Measurements from ENCODE around the gene TRAF7.

DNA sequence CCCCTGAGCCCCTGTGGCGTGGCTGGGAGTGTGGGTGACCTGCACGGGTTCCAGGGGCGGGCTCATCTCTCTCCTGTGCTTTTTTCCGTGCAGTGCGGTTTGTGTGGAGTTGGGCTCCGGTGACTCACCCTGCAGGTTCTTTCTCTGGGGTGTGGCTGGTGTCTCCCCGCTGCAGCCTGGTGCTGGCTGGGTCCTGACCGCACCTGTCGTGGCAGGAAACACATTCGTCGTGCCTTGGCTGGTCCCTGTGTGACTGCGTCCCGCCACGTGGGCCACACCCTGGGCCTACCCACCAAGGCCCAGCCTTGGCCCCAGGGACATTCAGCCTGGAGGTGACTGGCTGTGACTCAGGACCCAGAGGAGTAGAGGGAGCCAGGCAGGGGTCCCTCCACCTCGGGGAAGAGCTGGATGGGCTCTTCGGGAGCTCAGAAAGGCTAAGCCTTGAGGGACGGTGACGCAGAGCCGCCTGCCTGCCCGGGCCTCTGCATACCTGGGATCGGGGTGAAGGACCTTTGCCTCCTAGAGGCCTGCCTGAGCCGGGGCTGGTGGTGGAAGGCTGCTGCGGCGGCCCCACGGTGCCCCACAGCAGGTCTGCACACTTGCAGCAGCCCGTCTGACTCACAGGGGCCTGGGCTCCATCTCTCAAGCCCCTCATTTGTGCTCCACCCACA is 7.8 kb downstream of the TRAF7 start:
- TF ChIP-seq, protein P1, sequence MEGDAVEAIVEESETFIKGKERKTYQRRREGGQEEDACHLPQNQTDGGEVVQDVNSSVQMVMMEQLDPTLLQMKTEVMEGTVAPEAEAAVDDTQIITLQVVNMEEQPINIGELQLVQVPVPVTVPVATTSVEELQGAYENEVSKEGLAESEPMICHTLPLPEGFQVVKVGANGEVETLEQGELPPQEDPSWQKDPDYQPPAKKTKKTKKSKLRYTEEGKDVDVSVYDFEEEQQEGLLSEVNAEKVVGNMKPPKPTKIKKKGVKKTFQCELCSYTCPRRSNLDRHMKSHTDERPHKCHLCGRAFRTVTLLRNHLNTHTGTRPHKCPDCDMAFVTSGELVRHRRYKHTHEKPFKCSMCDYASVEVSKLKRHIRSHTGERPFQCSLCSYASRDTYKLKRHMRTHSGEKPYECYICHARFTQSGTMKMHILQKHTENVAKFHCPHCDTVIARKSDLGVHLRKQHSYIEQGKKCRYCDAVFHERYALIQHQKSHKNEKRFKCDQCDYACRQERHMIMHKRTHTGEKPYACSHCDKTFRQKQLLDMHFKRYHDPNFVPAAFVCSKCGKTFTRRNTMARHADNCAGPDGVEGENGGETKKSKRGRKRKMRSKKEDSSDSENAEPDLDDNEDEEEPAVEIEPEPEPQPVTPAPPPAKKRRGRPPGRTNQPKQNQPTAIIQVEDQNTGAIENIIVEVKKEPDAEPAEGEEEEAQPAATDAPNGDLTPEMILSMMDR (IDR thresholded peaks at IDR 0.05), result peak in 1 of 6 experiments; percentile 14
- TF ChIP-seq POLR2A (IDR thresholded peaks at IDR 0.05), result no peak

Measured in Peyer's patch (tissue), 4 donors.